ENCODE results near the gene IFITM10.

IFITM10 gene

DNA sequence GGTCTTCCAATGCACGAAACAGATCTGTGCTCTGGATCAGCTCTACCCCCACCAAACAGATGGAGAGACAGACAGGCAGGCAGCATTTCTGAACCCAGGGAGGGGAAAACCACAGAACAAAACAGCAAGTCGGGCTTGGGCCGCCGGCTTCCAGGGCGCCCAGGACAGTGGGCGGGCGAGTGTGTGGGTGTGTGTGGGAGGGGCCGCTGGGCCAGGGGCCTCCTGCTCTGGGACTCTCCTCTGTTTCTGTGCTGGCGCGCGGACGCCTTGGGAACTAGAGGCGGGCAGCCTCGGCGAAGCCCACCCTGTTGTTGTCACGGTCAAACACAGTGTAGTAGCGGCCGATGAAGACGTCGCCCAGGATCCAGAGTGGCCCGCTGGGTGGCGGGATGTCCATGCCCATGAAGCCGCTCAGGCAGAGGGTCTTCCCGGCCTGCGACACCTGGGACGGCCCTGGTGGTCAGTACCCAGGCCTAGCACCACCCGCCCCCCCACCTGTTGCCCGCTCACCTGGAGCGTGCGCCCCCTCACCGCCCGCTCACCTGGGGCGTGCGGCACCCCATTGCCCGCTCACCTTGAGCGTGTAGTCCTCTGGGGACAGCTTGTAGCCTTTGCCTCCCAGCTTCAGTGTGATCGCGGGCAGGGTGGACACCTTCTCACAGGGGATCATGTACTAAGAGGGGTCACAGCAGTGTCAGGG is 3.0 kb upstream of the IFITM10 start:
- H3K27ac ChIP-seq: no peak overlapping the region

DNA sequence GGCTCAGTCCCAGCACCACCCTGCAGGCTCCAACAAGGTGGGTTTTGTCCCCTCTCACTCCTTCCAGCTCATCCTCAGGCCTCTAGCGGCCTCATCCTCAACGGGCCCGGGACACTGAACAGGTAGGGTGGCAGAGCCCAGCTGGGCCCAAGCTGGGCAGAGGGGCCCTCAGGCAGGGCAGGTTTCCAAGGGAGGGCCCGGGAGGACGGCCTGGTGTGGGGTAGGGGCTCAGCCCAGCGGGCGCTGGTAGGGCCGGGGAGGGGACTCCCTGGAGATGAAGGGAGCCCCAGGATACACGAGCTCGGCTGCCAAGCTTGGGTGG is 2.5 kb upstream of the IFITM10 start:
- no peak for DNase-seq (ENCODE audit: low read depth, low spot score)
- H3K27ac ChIP-seq: no peak overlapping the region

More for the DNA sequence above, 3.0 kb upstream of the IFITM10 start:
- no peak for DNase-seq (ENCODE audit: low read depth, low spot score)

DNA sequence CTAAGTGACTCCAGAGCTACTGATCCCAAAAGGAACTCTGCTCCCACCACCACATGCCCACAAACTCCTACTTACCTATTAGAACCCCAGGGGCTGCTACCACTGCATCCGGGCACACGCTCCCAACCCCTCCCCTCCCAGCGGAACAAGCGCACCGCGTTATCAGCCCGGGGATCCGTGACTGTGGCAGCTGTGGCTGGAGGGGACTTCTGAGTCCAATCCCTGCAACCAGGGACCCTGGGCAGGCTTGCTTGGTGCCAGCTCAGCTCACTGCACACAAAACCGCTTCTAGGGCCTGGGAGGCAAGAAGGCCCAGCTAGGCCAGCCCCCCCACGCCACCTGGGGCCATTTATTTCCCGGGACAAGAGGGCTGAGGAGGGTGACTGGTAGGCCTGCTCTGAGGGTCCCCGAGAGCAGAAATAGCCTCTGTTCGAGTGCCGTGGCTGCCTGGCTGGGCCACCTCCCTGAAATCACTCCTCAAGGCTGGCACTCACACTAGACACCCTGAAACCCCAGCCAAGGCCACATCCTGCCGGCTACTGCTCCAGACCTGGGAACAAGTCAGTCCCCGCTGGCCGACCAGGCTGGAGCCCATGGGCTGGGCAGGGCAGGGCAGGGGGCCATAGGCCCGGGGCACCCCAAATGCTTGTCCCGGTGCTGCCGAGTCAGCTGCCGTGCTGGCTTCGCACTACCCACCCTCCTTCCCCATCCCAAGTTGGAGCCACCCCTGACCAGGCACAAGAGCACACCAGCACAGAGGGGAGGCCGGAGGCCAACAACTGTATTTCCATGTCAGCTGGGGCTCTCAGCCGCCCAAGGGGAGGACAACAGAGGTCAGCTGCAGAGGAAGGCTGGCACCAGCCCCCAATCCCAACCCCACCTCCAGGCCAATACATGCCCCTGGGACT is 1.9 kb upstream of the IFITM10 start:
- no peak for DNase-seq (ENCODE audit: low read depth, low spot score)
- H3K27ac ChIP-seq: no peak overlapping the region

DNA sequence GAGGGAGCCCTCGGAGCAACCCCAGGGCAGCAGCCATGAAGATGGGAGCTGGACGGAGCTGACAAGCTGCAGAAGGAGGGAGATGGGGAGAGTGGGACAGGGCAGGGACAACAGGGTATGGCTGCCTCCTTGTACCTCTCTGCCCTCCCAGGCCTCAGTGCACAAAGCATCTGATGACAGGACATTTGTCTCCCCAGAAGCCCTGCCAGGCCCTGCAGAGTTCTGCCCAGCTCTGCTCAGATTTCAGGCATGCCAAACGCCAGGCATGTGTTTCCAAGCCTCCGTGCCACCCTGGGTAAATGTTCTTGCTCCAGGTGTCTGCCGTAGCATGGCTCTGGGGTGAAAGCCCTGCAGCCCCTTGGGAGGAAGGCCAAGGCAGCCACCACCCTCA is 1.1 kb upstream of the IFITM10 start:
- DNase-seq (ENCODE audit: low read depth, low spot score): no peak
- no peak overlapping the region for H3K27ac ChIP-seq

DNA sequence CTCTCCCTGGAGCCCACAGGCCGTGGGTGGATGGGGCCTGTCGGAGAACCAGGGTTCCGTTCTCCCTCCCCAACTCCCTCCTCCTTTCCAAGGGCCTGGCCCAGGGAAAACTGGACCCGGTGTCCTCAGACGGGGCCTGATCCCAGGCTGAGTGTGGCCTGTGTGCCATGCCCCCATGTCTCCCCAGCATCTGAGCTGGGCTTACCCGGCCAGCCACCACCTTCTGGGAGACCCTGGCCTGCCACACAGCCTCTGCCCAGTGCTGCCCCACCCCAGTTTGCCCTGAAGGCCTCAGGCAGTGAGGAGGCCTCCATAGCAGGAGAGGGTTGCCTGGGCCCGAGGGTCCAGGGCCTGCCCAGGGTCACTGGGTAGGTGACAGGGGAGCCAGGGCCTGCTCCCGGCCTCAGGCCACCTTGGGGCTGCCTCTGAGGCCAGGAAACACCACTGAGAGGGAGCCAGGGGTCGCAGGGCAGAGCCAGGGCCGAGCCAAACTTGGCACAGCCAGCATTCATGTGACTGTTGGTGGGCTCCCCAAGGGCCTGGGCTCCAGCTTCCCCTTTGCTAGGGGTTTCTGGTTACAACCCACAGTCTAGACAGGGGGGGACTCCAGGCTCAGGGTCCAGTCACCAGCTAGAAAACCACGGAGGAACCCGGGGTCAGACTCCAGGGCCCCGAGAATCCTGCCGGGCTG is 590 bp upstream of the IFITM10 start:
- no peak overlapping the region for H3K27ac ChIP-seq
- DNase-seq (ENCODE audit: low read depth, low spot score): no peak

DNA sequence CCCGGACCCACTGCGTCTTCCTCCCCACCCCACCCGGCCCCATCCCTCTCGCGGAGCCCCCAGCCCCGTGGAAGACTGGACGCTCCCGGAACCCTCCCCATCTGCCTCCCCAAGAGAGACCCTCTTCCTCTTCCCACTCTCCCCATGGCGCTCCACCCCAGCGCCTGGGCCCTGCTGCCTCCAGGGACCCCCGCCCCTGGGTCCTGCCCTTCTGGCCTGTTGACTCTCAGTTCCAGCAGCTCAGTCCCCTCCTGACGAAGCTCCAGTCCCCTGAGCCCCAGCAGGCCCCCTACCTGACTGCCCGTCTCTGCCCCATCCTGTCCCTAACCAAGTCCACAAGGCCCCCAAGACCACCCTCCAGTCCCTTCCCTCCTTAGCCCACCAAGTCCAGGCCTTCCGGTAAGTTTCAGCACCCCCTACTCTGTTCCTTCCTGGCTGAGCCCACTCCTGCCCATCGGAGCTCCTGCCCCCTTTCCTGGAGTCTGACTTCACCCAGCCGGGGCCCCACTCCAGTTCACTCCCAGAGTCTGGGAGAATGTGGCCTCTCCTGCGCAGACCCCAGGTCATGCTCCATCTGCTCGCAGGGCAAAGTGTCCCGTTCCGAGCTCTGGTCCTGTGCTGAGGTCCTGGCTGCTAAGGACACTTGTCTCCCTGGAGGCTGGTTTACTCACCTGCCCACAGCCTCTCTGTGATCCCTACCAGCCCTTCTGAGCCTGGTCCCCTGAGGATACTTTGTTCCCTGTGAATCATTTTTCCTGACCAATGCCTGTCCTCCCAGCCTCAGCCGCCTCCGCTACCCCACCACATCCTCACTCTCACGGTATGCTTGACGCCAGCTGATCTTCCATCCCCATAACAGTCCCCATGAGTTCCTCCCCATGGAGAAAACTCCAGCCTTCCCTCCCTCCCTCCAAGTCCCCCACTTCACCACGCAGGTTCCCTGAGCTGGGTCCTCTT is 722 bp downstream of the IFITM10 start:
- DNase-seq (ENCODE audit: low read depth, low spot score): no peak
- H3K27ac ChIP-seq: no peak overlapping the region

DNA sequence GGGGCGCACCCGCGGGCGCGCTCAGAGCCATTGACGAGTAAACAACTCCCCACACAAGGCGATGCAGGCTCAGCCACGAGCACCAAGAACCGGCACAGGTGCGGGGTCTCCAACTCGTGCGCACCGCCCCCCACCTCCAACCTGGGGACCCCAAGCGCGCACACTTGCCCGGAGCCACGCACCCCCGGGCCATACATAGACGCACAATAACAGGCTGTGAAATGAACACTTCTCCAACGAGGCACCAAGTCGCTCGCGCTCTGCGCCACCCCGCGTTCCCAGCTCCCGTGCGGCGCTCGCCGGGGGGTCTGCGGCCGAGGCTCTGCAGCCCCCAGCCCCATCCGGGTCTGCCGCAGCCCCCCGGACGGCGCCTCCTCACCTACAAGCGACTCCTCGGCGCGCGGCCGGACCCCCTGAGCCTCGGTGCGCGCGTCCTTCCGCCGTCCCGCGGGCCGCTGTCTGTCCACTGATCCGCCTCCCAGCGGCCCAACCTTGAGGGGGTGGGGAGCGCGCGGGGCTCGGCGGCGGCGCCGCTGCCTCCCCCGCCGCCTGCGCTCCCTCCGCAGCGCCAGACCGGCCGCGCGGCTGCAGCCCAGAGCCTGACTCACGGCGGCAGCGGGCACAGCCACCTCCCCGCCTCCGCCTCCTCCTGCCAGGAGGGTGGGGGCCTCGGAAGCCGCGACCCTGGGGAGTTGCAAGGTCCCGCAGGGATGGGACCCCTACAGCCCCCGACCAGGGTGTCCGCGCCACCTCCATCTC is 1.6 kb downstream of the IFITM10 start:
- no peak for DNase-seq (ENCODE audit: low read depth, low spot score)
- no peak overlapping the region for H3K27ac ChIP-seq

DNA sequence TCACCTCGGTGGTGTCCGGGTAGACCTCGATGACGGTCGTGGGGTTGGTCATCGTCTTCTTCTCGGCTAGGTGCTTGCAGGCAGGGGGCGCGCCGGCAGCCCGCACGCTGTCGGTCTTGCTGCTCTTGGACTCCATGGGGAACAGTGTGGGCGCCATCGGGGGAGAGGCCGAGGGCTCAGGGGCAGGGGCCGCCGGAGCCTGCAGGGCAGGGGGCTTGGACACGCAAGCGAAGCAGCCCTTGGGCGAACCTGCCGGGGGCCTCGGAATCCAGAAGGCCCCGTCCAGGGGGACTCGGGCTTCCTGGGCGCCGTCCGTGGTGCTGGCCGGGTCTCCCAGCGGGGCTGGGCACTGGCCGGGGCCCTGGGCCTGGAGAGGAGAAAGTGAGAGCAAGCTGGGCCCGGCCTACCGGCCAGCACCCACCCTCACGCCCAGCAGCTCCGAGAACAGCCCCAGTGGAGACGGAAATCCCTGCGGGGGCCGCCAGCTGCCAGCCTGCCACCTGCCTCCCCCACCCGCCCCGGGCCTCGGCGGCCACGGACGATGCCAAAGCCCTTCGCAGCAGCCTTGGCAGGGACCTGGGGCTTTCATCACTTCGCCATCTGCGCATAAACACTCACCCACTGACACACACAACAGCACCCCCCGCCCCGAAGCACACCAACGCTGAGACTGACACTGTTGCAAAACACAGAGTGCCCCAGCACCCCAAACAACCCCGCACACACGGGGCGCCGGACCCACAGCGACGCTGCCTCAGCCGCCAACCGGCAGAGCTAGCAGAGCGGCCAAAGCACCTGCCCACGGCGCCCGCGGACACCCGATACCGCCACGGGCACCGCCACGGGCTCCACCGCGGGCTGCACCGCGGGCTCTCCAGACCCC is 2.4 kb downstream of the IFITM10 start:
- DNase-seq (ENCODE audit: low read depth, low spot score): no peak
- no peak overlapping the region for H3K27ac ChIP-seq

DNA sequence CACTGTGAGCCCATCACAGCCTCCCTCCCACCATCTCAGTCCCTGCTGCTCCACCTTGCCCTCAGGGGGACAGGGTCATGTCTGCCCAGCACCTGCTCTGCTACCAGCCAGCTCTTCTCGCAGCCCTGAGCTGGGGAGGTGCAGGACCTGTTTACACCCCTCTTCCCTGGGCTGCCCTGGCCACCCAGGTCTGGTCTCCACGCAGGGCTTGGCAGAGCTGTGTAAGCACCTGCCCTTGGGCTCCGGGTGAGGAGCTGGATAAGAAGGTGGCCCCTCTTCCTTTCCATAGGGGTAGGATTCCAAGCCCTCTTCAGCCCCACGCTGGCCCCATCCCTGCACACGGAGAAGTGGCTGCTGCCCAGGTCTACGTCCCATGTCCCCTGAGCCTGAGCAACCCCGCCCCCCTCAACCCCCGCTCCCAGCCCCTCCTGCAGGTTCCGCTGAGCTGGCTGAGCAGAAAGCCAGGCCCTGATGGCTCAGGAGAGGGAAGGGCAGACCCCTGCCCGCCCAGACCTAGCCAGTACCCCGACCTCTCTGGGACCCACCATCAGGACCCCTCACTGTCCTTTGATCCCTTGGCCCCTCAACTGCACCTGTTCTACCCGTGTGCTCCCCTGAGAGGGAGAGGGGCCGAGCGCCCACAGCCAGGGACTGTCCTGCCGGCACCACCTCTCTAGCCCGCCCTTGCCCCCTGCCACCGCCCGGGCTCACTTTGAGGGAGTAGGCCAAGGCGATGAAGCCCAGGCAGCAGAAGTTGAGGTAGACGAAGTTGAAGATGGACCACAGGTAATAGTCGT is 3.2 kb downstream of the IFITM10 start:
- DNase-seq (ENCODE audit: low read depth, low spot score): no peak
- H3K27ac ChIP-seq: no peak overlapping the region

DNA sequence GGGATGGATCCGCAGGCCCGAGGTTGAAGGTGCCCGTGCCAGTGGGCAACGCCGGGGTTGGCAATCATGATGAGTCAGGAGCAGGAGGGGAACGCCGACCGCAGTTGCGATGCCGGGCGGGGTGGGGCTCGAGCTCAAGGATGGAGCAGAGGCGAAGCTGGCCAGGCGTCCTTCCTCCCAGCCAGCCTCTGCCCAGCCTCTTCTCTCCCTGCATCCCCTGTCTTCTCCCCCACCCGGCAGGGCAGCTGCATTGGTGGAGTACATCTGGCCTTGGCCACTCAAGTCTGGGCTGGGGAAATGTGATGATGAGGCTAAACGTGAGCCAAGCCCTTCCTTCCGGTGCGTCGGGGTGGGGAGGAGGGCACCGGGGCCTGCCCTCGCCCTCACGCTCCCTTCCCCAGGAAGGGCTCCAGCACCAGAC is 3.9 kb downstream of the IFITM10 start:
- H3K27ac ChIP-seq: no peak overlapping the region
- DNase-seq (ENCODE audit: low read depth, low spot score): no peak

DNA sequence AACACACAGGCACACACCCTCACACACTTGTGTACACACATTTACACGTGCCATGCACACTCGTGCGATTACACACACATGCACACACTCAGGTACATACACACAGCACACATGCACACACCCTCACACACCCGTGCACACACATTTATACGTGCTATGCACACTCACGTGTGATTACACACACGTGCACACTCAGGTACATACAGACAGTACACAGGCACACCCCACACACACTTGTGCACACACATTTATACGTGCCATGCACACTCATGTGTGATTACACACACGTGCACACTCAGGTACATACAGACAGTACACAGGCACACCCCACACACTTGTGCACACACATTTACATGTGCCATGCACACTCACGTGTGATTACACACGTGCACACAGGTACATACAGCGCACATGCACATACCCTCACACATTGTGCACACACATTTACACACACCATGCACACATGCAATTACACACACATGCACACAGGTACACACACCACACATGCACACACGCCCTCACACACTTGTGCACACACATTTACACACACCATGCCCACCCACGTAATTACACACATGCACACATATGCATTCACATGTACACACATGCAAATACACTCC is 4.6 kb downstream of the IFITM10 start:
- no peak for DNase-seq (ENCODE audit: low read depth, low spot score)
- H3K27ac ChIP-seq: no peak overlapping the region

DNA sequence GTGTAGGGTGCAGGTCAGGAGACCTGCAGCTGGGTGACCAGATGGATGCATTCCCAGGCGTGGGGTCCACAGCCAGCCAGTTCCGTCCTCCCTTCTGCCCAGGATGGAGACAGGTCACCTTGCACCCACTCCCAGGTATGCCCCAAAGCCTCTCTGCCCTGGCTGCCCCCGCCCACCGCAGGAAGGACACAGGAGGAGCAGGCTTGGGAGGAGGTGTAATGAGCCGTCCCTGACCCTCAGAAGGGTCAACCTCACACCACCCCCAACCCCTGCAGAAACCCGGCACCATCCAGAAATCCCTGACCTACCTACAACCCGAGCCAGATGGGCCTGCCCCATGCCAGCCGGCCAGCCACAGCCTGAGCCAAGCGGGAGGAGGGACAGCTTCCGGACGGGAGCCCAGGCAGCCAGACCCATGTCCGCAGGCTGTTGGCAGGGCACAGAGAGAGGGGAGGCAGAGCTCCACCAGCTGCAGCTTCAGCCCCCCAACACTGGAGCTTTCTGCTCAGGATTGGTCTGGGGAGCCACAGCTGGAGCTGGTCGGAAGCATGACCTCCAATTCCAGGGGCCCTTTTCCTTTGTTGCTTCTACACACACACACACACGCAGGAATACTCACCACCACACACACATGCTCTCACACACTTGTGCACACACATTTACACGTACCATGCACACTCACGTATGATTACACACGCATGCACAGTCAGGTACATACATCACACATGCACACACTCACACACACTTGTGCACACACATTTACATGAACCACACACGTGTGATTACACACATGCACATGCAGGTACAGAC is 5.3 kb downstream of the IFITM10 start:
- H3K27ac ChIP-seq: no peak overlapping the region
- no peak for DNase-seq (ENCODE audit: low read depth, low spot score)

DNA sequence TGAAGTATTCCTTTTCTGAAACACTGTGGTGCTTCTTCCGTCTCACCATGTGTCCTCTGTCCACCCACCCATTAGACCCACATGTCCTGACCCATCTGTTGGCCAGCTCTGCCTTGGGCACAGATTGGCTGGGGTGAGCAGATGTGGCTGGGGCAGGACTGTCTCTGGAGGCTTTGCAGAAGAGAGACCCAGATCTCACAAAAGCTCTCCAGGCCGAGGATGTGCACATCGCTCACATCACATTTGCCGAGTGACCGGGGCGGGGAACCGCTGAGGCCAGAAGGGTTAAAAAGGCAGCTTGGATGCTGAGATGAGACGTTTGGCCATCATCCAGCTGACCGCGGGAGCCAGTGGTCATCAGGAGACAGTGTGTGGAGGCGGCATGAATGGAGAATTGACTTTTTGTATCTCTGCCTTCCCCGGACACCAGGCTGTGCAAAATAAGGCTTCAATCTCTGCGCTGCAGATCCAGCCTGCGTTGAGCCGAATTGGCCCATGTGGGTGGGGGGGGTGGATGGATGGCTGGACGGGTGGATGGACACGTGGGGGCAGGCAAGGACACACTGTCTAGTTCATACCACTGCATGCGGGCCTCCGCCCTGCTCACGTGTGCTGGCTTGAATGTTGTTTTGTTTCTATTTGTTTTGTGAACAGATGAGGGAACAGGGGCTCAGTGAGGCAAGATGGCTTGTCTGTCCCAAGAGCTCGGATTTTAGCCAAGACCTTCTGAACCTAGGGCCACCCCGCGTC is 6.1 kb downstream of the IFITM10 start:
- DNase-seq (ENCODE audit: low read depth, low spot score): no peak
- H3K27ac ChIP-seq: no peak overlapping the region

DNA sequence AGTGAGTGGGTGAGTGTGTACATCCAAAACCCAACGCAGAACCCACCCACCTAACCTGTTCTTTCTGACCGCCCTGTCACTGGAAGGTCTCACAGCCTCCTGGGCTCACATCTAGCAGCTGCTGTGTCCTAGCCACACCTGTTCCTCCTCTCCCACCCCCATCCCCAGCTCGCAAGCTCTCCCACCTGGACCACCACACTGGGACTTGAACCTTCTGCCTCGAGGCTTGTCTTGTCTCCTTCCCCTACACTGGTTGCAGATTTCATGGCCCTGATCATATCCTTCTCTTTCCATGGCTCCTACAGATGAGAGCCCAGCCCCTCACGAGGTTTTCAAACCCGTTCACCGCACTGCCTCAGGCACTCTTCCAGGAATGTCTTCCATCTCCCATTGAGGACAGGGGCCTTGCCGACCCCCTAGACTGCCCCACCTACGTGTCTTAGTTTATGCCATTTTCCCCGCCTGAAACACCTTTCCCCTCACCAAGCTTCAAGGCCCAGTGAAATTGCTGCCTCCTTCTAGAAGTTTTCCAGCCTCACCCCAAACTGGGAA is 6.7 kb downstream of the IFITM10 start:
- H3K27ac ChIP-seq: no peak overlapping the region
- DNase-seq (ENCODE audit: low read depth, low spot score): no peak

DNA sequence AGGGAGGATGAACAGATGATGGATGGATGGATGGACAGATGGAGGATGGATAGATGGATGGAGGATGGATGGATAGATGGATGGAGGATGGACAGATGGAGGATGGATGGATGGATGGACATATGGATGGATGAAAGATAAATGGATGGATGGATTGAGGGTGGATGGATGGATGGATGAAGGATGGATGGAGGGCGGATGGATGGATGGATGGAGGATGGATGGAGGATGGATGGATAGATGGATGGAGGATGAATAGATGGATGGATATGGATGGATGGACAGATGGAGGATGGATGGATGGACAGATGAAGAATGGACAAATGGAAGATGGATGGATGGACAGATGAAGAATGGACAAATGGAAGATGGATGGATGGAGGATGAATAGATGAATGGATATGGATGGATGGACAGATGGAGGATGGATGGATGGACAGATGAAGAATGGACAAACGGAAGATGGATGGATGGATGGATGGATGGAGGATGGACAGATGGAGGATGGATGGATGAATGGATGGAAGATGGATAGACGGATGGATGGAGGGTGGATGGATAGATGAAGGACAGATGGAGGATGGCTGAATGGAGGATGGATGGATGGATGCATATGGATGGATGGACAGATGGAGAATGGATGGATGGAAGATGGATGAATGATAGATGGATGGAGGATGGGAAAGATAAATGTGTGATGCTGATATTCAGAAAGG is 7.4 kb downstream of the IFITM10 start:
- no peak overlapping the region for H3K27ac ChIP-seq
- DNase-seq (ENCODE audit: low read depth, low spot score): no peak

Data from epithelial cell of prostate (primary cell).